PC-3 (cell line): Measurements from ENCODE around the gene CDC42EP2. TPM values are rescaled to one million over a fixed set of nuclear protein-coding genes. Genes with fewer than 3 reads are reported as not detected.

Experiments
- ATAC-seq: fragments of 200-7000 bp; cut with Tn5 transposase; 2 replicates; pipeline ENCODE4 v1.9.1; 2020; ENCODE audit warnings: mild to moderate bottlenecking, moderate library complexity
- BruUV-seq: library from RNA; stranded (reverse); fragments of 400-500 nt; replicated peaks from 2 replicates; lab custom pipeline; 2021; lab: Mats Ljungman, UMichigan
- CTCF ChIA-PET: fragments of 300-600 bp; sonication (Branson Sonifier 250); formaldehyde crosslinking; loops from one replicate; lab custom pipeline; 2022; ENCODE audit warnings: antibody characterized with exemption; lab: Charles Lee
- POLR2A ChIA-PET: fragments of 300-600 bp; sonication (Branson Sonifier 250); formaldehyde crosslinking; loops from one replicate; lab custom pipeline; 2022; ENCODE audit warnings: antibody characterized with exemption; ENCODE audit not compliant: unreplicated experiment; lab: Charles Lee
- DNase-seq: peaks from one replicate; pipeline ENCODE4 v3.0.0-alpha.2; 2015
- H2AFZ ChIP-seq: fragments of 300-600 bp; sonication (generic); 2 replicates; pipeline ENCODE4 v1.6.0; 2016; ENCODE audit warnings: antibody characterized with exemption, low read length
- H3F3A ChIP-seq: fragments of 300-600 bp; sonication (generic); one replicate; pipeline ENCODE4 v1.6.0; 2017; ENCODE audit warnings: antibody characterized with exemption, low read length, control low read depth, mild to moderate bottlenecking; ENCODE audit not compliant: unreplicated experiment
- H3K27ac ChIP-seq: fragments of 300-600 bp; sonication (generic); 2 replicates; pipeline ENCODE4 v1.5.1; 2016; ENCODE audit warnings: mild to moderate bottlenecking, low read length
- H3K27me3 ChIP-seq: fragments of 300-600 bp; sonication (generic); 2 replicates; pipeline ENCODE4 v1.6.1; 2016; ENCODE audit warnings: low read length, mixed read lengths
- H3K36me3 ChIP-seq: fragments of 300-600 bp; sonication (generic); 2 replicates; pipeline ENCODE4 v1.6.1; 2016; ENCODE audit warnings: low read depth, mixed run types, low read length, mixed read lengths
- H3K4me1 ChIP-seq: fragments of 300-600 bp; sonication (generic); 2 replicates; pipeline ENCODE4 v1.5.1; 2016; ENCODE audit warnings: low read length; ENCODE audit not compliant: insufficient read depth
- H3K4me2 ChIP-seq: fragments of 300-600 bp; sonication (generic); 2 replicates; pipeline ENCODE4 v1.6.0; 2016; ENCODE audit warnings: low read length
- H3K4me3 ChIP-seq: fragments of 300-600 bp; sonication (generic); 2 replicates; pipeline ENCODE4 v1.5.1; 2016; ENCODE audit warnings: mild to moderate bottlenecking, low read length, mixed read lengths
- H3K79me2 ChIP-seq: fragments of 300-600 bp; sonication (generic); 2 replicates; pipeline ENCODE4 v1.6.1; 2017; ENCODE audit warnings: low read length, mixed read lengths
- H3K9ac ChIP-seq: fragments of 300-600 bp; sonication (generic); 2 replicates; pipeline ENCODE4 v1.6.0; 2016; ENCODE audit warnings: mild to moderate bottlenecking, low read length
- H3K9me2 ChIP-seq: fragments of 300-600 bp; sonication (generic); replicated peaks from 2 replicates; pipeline ENCODE4 v1.6.1; 2016; ENCODE audit warnings: mixed run types, low read length, mixed read lengths
- H3K9me3 ChIP-seq: fragments of 300-600 bp; sonication (generic); 2 replicates; pipeline ENCODE4 v1.6.1; 2016; ENCODE audit warnings: low read length, mixed read lengths
- H4K20me1 ChIP-seq: fragments of 300-600 bp; sonication (generic); 2 replicates; pipeline ENCODE4 v1.6.1; 2016; ENCODE audit warnings: low read length, mixed read lengths
- EZH2 ChIP-seq: fragments of 300-600 bp; sonication (generic); IDR thresholded peaks from one replicate; pipeline ENCODE4 v1.6.1; 2017; ENCODE audit warnings: antibody characterized with exemption, mild to moderate bottlenecking, low read length; ENCODE audit not compliant: unreplicated experiment
- intact Hi-C: fragments of 100-400 bp; cut with micrococcal nuclease; formaldehyde crosslinking; loops from 2 replicates; pipeline ENCODE4 v1.9.0; 2023
- total RNA-seq: library from RNA; depleted of rRNA; stranded (reverse); fragments of >200 nt; gene quantifications from 2 replicates; pipeline ENCODE4 v1.2.3, GENCODE V29; 2014
- TF ChIP-seq, protein P1 (sequence below): fragments of 300-600 bp; sonication (generic); conservative IDR thresholded peaks from 2 replicates; pipeline ENCODE4 v1.5.1; 2017; ENCODE audit warnings: antibody characterized with exemption, low read depth, mild to moderate bottlenecking, low read length

Gene CDC42EP2
- total RNA-seq, 1 experiment from 2014 or later: 25.7 TPM

DNA sequence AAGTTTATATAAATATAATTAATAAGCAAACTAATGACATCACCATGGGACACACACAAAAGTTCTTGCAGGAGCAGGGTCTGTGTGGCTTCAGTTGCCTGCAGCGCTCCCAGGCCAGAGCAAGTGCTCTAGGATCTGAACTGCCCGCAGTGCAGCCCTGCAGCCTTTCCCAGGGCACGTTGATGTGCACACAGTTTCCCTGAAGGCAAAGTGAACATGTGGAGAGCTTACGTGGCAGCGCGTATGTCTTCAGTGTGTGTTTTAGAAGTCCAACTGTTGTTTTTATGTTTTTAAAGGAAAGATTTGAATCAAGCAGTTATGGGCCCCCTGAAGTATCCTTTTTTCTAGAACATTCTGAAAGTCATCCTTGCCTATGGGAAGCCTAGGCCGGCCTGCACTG, 38.7 kb downstream of the CDC42EP2 start:
- no TSS peak for BruUV-seq
- H3K27ac ChIP-seq: no peak overlapping the region
- POLR2A ChIA-PET: interaction anchor here (0.6 to 1.4 kb wide), 2 partner anchors 19 to 20 kb away, joined by 5 to 9 read pairs; no protein-coding TSS in a partner anchor
- H3K9me2 ChIP-seq: no peaks in the 10 kb centered on the region
- H3K27me3 ChIP-seq: no peaks in the 10 kb centered on the region
- TF ChIP-seq, protein P1, sequence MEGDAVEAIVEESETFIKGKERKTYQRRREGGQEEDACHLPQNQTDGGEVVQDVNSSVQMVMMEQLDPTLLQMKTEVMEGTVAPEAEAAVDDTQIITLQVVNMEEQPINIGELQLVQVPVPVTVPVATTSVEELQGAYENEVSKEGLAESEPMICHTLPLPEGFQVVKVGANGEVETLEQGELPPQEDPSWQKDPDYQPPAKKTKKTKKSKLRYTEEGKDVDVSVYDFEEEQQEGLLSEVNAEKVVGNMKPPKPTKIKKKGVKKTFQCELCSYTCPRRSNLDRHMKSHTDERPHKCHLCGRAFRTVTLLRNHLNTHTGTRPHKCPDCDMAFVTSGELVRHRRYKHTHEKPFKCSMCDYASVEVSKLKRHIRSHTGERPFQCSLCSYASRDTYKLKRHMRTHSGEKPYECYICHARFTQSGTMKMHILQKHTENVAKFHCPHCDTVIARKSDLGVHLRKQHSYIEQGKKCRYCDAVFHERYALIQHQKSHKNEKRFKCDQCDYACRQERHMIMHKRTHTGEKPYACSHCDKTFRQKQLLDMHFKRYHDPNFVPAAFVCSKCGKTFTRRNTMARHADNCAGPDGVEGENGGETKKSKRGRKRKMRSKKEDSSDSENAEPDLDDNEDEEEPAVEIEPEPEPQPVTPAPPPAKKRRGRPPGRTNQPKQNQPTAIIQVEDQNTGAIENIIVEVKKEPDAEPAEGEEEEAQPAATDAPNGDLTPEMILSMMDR: no peak
- no peak for TF ChIP-seq EZH2
- DNase-seq (no peak), ATAC-seq (no peak)
- intact Hi-C loops: no loop called here
- H3K36me3 ChIP-seq: peaks cover 34% of the 10 kb centered on the region
- peaks cover 14% of the 10 kb centered on the region for H3F3A ChIP-seq
- no peaks in the 10 kb centered on the region for H4K20me1 ChIP-seq
- no peak overlapping the region; the same call in 1 of the 2 replicates for H3K4me2 ChIP-seq
- no peak overlapping the region for H3K4me3 ChIP-seq
- H2AFZ ChIP-seq: no peak overlapping the region
- H3K4me1 ChIP-seq: peaks cover 7% of the 10 kb centered on the region
- no peak overlapping the region for H3K9ac ChIP-seq
- CTCF ChIA-PET: interaction anchor here (0.6 to 1.9 kb wide), 5 partner anchors 9 to 78 kb away, joined by 3 to 28 read pairs (median 4); no protein-coding TSS in a partner anchor
- no peaks in the 10 kb centered on the region for H3K9me3 ChIP-seq
- no peaks in the 10 kb centered on the region for H3K79me2 ChIP-seq

DNA sequence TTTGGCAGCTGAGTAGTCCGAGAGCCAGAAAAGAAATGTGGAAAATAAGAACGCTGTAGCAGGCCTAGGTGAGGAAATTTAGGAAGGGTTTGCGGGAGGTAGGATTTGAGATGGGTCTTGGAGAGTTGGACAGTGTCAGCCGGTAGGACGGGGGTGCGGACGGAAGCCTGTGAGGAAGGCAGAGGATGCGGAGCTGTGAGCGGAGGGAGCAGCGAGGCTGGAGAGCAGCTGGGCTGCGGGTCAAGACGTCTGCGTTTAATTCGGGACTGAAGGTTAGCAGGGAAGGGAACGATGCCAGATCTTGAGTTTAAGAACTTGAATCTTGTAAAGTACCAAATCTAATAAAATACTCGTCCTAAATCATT, 39.2 kb downstream of the CDC42EP2 start:
- no peaks in the 10 kb centered on the region for H3K9me2 ChIP-seq
- H3K4me3 ChIP-seq: peak overlapping the region; percentile 72
- H3K79me2 ChIP-seq: no peaks in the 10 kb centered on the region
- CTCF ChIA-PET: interaction anchor here (0.6 to 1.9 kb wide), 4 partner anchors 20 to 79 kb away, joined by 3 to 28 read pairs (median 4); partner anchors contain the start of gene DPF2
- peak overlapping the region; percentile 91 for H3K4me2 ChIP-seq
- peaks cover 29% of the 10 kb centered on the region for H3K36me3 ChIP-seq
- H4K20me1 ChIP-seq: no peaks in the 10 kb centered on the region
- no TSS peak for BruUV-seq
- ATAC-seq (peak; percentile 0; the same call in 1 of the 2 replicates), DNase-seq (no peak)
- H2AFZ ChIP-seq: peak overlapping the region; percentile 73
- POLR2A ChIA-PET: interaction anchor here (1.4 kb wide), 1 partner anchor 21 kb away, joined by 5 read pairs; no protein-coding TSS in a partner anchor
- H3K9ac ChIP-seq: peak overlapping the region; percentile 24; the same call in 1 of the 2 replicates
- intact Hi-C loops: no loop called here
- peaks cover 14% of the 10 kb centered on the region for H3F3A ChIP-seq
- TF ChIP-seq, protein P1: no peak
- no peak for TF ChIP-seq EZH2
- H3K27ac ChIP-seq: no peak overlapping the region
- no peaks in the 10 kb centered on the region for H3K9me3 ChIP-seq
- H3K4me1 ChIP-seq: peaks cover 7% of the 10 kb centered on the region
- no peaks in the 10 kb centered on the region for H3K27me3 ChIP-seq

DNA sequence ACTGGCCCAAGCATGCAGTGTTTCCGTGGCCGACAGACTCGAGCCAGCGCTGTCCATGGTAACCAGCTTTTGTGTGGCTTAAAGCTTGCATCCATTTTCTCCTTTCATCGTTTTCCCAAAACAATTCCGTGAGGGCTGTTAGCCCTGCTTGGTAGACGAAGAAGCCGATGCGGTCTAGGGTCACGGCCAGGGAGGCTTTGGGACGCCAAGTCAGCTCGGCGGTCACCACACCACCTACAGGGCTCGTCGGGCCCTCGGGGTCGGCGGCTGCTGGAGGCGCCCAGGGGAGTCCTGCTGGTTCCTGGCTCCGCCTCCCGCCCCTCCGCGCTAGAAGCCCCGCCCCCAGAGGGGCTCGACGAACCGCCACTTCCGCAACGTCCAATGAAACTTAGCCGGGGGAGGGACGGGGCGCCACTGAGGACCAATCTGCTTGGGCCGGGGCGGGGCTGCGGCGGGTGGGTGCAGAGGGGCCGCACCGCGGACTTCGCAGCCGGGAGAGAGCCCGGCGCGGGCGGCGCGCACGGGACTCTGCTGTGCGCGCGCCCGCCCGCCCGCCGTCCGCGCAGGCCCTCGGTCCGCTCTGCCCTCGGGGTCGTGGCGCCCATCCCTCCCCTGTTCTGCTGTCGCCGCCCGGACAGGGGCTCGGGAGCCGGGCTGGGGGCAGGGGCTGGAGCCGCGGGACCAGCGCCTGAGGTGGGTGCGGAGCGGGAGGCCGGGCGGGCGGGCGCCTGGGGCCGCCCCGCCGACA, 39.8 kb downstream of the CDC42EP2 start, which contains the start of gene TIGD3:
TIGD3 (plus strand) TSS at position 487 of the 748 bp plus-strand sequence. CDS start 1,058 bp downstream, outside the sequence.
- H3K27me3 ChIP-seq: no peaks in the 10 kb centered on the region
- H3K9me3 ChIP-seq: no peaks in the 10 kb centered on the region
- H3K9ac ChIP-seq: peak within 1 kb of the TSS; percentile 36; the same call in 1 of the 2 replicates
- peak within 1 kb of the TSS; percentile 80 for H2AFZ ChIP-seq
- H4K20me1 ChIP-seq: no peaks in the 10 kb centered on the region
- DNase-seq (peak; percentile 98), ATAC-seq (peak; percentile 97)
- peaks cover 14% of the 10 kb centered on the region for H3F3A ChIP-seq
- H3K36me3 ChIP-seq: peaks cover 25% of the 10 kb centered on the region
- POLR2A ChIA-PET: interaction anchor here (1.4 kb wide), 1 partner anchor 21 kb away, joined by 5 read pairs; no protein-coding TSS in a partner anchor
- H3K27ac ChIP-seq: no peak within 1 kb of the TSS
- no peaks in the 10 kb centered on the region for H3K79me2 ChIP-seq
- intact Hi-C loops: no loop called here
- H3K4me3 ChIP-seq: peak within 1 kb of the TSS; percentile 72
- peak within 1 kb of the TSS; percentile 91 for H3K4me2 ChIP-seq
- CTCF ChIA-PET: interaction anchor here (0.6 to 1.9 kb wide), 4 partner anchors 21 to 79 kb away, joined by 3 to 28 read pairs (median 4); partner anchors contain the start of gene DPF2
- TF ChIP-seq, protein P1: no peak
- H3K9me2 ChIP-seq: no peaks in the 10 kb centered on the region
- BruUV-seq: no TSS peak
- H3K4me1 ChIP-seq: peaks cover 7% of the 10 kb centered on the region
